SKM-1 (cell line): ENCODE measurements around the gene SNX8.
A peak's percentile ranks its signal among the peaks of the same experiment; 100 is the strongest.
"Not testable (repeated sequence)": the region's sequence is repeated elsewhere in the genome, so short reads cannot be mapped to it uniquely, and the experiment has no call there.

Experiments used
- DNase-seq: peaks from one replicate; lab custom pipeline; 2025; ENCODE audit not compliant: unreplicated experiment; lab: John Stamatoyannopoulos, UW

Gene SNX8

DNA sequence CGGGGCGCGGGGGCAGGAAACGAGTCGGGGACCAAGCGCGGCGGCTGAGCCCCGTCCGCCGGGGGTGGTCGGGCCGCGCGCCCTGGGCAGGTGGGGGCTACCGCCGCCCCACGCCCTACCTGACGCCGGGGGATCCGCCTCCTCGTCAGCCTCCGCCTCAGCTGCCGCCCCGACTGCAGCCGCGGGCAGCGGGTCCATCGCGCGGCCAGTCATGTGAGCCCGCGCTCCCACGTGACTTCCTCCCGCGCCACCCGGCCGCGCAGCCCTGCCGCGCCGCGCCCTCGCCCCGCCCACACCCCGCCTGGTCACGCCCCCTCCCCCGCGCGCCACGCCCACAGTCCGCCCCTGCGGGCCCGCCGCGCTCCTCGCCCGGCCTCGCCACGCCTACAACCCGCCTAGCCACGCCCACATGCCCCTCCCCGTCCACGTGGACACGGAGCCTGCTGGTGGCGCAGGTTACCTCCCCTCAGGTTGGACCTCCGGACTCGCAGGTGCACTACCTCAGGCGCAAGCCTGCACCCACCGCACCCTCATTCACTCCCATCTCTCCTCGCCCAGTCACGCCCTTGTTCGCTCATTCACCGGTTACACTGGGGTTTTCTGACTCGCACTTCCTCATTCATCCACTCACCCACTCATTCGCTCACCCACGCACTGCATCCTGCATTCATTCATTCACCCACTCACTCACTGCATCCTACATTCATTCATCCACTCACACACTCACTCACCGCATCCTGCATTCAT, at the start of gene SNX8:
Gene SNX8 (minus strand): TSS at position 233 of the 747 bp plus-strand sequence. CDS start 20 bp downstream, at position 213.
- peak; percentile 82 for DNase-seq

- no peak for DNase-seq
Observed at GRCh38 chr7:2362385-2363088, 48.3 kb upstream of the SNX8 start.

- DNase-seq, result no peak
Observed at GRCh38 chr7:2360796-2361195, 46.6 kb upstream of the SNX8 start.

- DNase-seq, result no peak
Observed at GRCh38 chr7:2359610-2360009, 45.4 kb upstream of the SNX8 start.

DNA sequence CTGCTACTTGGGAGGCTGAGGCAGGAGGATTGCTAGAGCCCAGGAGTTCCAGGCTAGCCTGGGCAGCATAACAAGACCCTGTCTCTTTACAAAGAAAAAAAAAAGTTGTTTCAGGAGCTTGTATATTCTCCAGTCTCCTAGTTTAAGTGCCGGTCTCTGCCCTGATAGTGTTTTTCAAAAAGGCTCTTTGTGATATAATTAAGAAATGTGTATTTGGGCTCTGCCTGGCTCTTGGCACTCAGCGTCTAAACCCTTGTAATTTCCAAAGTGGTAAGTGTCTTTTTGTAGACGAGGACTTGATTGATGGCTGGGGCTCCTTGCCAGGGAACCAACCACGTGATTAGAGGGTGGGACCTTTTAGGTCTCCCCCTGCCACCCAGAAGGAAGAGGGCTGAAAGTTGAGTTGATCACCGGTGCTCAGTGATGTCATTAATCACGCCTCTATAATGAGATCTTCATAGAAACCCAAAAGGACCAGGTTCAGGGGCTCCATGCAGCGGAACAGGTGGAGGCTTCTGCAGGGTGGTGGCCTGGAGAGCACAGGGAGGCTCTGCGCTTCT, 44.8 kb upstream of the SNX8 start:
- DNase-seq, result no peak

DNA sequence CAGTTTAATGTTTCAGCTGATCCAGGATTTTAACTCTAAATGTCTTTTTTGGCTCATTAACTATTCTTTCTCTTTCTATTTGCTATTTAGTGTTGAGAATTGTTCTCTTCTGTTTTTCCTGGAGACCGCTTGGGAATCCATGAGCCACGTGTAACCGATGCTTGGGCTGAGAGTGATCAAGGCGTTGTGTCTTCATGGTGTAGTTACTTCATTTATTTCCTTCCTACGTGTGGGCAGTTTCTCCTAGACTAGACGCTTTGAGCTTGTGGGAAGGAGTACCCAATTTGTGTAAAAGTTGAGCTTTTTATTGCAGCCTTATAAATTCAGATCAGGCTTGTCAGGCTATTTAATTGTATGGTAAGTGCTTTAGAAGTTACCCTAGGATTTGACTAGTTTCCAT, 43.3 kb upstream of the SNX8 start:
- DNase-seq, result no peak

GRCh38 chr7:2357165-2357564, 42.9 kb upstream of the SNX8 start:
- no peak for DNase-seq

DNA sequence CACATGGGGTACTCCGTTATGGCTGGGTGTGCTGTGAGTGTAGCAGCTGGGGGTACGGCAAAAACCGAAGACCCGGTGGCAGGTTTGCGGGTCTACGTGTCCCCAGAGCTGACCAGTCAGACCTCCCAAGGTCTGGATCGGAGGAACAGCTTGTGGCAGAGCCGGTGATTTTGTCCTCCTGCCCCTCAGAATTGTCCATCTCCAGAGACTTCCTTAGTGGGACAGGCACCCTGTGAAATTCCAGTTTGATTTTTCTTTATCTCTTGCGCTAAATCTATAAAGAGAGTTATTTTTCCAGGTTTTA, 41.4 kb upstream of the SNX8 start:
- no peak for DNase-seq

DNA sequence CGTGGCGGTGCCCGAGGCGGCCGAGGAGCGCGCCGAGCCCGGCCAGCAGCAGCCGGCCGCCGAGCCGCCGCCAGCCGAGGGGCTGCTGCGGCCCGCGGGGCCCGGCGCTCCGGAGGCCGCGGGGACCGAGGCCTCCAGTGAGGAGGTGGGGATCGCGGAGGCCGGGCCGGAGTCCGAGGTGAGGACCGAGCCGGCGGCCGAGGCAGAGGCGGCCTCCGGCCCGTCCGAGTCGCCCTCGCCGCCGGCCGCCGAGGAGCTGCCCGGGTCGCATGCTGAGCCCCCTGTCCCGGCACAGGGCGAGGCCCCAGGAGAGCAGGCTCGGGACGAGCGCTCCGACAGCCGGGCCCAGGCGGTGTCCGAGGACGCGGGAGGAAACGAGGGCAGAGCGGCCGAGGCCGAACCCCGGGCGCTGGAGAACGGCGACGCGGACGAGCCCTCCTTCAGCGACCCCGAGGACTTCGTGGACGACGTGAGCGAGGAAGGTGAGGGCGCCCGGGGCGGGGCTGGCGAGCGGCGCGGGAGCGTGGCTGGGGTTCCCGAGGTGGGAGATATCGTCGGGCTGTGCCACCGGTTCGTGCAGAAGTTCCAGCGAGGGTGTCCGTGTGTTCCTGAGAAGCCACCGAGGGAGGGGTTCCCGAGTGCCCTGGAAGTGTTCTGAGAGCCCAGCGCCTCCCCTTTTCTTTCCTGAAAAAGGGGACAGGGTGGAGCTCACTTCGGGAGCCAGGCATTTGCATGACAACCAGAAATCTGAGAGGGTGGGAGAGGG, 40.9 kb upstream of the SNX8 start:
- no peak for DNase-seq

DNA sequence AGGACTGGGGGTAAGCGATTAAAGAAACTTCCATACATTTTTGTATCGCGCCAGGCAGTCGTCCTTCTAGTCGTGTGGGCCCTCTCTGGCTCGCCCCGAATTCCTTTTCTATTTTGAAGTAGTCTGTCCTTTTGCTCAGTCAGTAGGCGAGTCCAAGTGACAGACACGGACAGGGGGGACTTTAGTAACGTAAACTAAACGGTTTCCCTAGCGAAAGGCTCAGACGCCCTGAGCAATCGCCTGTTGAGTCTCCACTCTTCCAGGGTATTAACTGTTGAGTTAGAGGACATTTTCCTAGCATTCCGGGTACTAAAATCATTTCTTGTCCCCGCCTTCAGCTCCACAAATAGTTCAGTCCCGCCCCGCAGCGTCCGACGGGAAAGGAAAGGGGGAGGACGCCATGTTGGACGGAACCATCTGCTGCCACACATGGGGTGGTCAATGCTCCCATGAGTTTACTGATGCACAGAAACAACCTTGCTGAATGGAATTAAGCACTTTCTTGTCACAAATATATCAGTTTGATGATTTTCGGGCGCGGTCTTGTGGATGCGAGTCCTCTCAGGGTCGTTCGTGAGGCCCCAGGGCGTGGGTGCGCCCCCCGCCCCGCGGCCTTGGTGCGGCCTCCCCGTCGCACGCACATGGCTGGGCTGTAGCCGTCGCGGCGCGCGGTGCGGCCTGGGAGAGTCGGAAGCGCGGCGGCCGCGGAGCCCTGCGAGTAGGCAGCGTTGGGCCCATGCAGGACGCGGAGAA, 40.1 kb upstream of the SNX8 start, which contains the start of gene EIF3B:
Gene EIF3B (plus strand): TSS at position 642 of the 753 bp plus-strand sequence. CDS start 95 bp downstream, at position 737.
- peak; percentile 92 for DNase-seq

DNA sequence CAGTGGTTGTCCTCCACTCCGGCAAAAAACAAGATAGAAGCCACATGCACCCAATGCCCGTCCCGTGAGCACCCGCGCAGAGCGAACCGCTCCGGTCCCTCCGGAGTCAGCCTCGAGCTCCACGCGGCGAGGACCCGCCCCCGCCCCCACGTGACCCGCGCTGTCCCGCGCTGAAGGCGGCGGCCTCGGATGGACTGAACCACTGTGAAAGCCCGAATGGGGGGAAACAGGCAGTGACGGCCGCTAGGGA, 39.6 kb upstream of the SNX8 start:
- DNase-seq, result peak; percentile 84

DNA sequence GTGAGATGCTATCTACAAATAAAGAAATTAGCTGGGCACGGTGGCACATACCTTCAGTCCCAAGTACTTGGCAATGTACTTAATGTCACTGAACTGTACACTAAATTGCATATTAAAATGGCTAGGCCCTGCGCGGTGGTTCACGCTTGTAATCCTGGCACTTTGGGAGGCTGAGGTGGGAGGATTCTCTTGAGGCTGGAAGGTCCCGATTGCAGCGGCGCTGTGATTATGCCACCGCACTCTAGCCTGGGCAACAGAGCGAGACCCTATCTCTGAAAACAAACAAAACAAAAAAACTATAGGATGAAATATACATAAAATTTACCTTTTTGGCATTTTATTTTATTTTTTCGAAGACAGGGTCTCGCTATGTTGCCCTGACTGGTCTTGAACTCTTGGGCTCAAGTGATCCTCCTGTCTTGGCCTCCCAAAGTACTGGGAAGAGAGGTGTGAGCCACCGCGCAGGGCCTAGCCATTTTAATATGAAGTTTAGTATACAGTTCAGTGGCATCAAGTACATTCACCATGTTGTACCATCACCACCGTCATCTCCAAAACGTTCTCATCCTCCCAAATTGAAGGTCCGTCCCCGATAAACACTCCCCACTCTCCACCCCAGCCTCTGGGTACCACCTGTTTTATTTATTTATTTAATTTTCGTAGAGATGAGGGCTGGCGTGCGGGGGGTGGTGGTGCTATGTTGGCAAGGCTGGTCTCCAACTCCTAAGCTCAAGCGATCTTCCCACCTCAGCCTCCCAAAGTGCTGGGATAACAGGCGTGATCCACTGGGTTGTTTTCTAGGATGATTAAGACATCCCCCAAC, 39.1 kb upstream of the SNX8 start:
- DNase-seq, result no peak

DNA sequence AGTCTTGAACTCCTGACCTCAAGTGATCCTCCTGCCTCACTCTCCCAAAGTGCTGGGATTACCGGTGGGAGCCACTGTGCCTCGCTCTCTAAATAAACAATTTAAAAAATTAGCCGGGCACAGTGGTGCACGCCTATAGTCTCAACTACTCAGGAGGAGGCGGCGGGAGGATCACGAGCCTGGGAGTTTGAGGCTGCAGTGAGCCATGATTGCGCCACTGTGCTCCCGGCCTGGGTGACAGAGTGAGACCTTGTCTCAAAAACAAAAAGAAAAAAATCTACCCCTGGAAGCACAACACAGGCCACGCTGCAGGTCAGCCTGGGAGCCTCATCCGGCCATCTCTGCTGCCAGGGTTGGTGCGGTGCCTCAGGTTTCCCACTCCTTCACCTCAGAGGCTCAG, 36.6 kb upstream of the SNX8 start:
- DNase-seq, result no peak

DNA sequence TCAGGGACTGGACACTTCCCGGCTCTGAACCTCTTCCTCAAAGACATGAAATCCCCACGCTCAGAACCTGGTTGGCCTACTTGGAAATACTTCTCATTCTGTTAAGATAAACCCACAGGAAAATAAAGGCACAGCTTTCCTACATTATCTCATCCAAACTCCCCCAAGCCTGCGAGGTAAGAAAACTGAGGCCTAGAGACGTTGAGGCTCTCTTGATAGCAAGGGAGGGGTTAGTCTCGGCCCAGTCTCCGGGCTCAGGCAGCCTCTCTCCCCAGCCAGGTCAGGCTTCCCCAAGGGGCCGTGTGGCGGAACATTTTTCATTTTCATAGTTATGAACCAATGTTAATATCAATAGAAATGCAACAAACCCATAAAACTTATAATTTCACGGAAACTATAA, 35.8 kb upstream of the SNX8 start:
- DNase-seq, result no peak

DNA sequence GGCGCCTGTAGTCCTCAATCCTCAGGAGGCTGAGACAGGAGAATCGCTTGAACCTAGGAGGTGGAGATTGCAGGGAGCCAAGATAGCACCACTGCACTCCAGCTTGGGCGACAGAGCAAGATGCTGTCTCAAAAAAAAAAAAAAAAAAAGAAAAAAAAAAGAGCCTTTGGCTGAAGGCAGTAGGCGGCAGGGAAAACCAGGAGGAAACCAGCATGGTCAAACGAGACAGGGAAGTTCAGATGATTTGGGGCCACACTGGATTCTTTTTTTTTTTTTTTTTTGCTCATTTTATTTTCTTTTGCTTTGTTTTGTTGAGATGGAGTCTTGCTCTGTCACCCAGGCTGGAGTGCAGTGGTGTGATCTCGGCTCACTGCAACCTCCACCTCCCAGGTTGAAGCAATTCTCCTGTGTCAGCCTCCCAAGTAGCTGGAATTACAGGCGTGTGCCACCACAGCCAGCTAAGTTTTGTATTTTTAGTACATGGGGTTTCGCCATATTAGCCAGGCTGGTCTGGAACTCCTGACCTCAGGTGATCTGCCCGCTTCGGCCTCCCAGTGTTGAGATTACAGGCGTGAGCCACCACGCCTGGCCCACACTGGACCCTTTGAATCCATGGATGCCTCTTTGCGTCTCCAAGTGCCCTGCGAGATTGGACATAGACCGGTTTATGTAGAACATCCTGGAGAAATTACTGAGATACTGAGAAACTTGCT, 33.3 kb upstream of the SNX8 start:
- DNase-seq, result not testable (repeated sequence)

GRCh38 chr7:2336626-2337299, 22.5 kb upstream of the SNX8 start:
- no peak for DNase-seq

DNA sequence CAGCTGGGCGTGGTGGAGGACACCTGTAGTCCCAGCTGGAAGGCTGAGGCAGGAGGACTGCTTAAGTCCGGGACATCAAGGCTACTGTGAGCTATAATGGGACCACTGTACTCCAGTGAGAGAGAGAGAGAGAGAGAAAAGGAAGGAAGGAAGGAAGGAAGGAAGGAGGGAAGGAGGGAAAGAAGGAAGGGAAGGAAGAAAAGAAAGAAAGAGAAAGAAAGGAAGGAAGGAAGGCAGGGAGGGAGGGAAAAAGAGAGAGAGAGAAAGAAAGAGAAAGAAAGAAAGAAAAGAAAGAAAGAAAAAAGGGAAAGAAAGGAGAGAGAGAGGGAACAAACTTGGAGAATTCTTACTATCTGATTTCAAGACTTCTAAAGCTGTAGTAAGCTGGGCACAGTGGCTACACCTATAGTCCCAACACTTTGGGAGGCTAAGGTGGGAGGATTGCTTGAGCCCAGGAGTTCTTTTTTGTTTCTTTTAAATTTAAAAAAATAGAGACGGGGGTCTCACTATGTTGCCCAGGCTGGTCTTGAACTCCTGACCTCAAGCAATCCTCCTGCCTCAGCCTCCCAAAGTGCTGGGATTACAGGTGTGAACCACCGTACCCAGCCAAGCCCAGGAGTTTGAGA, 18.5 kb upstream of the SNX8 start:
- DNase-seq, result not testable (repeated sequence)

DNA sequence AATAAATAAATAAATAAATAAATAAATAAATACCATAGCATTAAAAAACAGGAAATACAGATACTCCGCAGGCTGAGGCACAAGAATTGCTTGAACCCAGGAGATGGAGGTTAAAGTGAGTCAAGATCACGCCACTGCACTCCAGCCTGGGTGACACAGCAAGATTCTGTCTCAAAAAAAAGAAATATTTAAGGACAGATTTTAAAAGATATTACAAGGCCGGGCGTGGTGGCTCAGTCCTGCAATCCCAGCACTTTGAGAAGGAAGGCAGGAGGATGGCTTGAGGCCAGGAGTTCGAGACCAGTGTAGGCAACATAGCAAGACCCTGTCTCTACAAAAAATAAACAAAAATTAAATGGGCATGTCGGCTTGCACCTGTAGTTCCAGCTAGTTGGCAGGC, 17.5 kb upstream of the SNX8 start:
- no peak for DNase-seq

DNA sequence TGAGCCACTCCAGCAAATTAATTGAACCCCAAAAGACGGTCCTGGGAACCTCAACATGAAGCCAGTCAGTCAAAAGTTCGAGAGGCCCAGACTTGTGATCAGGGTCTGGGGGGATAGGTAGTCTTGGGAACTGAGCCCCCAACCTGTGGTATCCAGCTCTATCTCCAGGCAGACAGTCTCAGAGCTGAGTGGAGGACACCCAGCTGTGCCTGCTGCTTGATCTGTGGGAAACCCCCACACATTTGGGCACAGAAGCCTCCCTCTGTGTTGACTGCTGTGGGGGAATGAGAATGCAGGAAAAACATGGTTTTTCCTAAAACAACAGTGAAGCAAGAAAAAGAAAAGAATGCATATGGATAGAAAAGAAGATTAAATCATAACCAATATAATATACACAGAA, 16.3 kb upstream of the SNX8 start:
- DNase-seq, result no peak
